NOMO-1 treated with dmso at 0.1 percent for 144 hours (cell line): Measurements from ENCODE around the gene CDK9.
A peak's percentile ranks its signal among the peaks of the same experiment; 100 is the strongest.
"Not testable (repeated sequence)": the region's sequence is repeated elsewhere in the genome, so short reads cannot be mapped to it uniquely, and the experiment has no call there.

Experiments
- DNase-seq: peaks from one replicate; lab custom pipeline; 2025; ENCODE audit not compliant: unreplicated experiment; lab: John Stamatoyannopoulos, UW

The CDK9 gene

DNA sequence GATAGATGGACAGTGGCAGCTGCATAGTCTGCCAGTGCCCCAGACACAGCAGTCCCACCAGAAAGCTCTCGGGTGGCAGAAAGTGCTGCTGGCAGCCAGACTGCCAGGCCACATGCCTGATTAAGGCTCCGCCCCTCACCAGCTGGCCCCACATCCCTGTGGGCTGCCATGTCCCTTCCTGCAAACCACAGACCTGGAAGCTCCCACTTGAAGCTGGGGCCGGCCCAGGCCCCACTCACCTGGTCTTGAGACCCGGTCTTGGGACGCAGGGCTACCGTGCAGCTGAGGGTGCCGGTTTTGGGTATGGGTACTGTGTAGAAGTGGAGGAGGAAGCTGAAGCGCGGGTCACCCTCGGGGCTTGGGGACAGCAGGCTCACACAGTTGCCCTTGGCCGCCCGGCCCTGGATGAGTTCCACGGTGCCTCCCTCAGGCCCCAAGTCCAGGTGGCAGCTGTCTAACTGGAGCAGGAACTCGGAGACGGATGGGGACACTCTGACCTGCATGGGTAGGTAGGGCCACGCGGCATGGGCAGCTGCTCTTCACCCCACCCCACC, 32.1 kb downstream of the CDK9 start:
- no peak for DNase-seq

DNA sequence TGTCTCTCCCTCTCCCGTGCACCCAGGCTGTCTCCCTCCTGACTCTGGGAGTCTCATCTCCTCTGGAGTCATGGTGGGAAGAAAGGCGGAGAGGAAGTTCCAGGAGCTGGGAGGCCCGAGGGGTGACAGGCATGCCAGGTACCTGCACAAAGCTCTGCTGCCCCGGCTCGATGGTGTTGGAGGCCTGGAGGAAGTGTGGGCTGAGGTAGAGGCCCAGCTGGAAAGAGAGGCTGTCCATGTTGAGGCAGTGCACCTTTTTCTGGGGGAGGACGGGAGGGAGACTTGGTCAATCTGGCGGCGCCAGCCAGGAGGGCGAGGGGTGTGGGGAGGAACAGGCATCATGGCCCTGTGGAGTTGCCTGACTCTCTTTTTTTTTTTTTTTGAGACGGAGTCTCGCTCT, 32.7 kb downstream of the CDK9 start:
- DNase-seq, result no peak

DNA sequence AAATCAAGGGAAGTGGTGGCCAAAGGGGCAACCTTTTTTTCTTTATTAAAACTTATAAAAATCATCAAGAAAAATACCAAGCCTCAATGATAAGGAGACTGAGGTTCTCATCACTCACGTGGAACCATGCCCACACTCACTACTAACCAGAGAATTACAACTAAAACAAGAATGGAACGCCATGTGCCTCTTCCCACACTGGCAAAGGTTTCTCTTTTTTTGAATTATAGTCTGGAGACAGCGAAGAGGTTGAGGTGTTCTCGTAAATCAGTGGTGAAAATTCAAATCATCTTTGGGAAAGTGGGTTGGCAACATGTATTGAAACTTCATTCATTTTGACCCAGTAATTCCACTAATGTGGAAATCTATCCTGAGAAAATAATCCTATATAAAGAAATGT, 36.3 kb downstream of the CDK9 start:
- no peak for DNase-seq

DNA sequence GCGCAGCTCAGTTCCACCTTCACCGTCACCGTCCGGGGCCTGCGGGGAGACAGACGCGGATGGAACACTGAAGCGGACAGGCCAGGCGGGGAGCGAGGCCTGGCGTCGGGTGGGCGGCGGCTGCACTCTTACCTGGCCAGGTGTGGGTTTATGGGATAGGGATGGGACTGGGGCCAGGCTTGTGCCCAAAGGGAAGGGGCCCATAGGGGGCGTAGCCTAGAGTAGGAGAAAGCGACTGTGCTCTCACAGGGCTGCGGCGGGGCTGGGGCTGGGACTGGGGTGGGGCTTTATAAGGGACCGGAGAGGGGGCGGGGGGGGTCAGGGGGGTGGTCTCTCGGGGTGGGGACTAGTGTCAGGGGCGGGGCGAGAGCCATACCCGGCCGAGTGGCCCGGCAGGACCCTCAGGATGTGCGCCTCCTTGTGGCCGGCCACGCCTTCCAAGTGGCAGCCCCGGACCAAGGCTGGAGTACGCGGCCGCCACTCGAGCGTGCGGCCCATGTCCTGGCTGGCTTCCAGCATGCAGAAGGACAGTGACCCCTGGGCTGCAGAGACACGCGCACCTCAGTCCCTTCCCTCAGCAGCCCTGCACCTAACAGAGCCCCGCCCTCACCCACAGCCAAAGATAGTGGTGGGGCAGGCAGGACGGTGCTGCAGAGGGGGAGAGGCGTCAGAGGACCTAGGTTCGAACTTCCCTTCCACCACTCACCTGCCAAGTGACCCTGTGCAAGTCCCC, 39.7 kb downstream of the CDK9 start:
- DNase-seq, result no peak

DNA sequence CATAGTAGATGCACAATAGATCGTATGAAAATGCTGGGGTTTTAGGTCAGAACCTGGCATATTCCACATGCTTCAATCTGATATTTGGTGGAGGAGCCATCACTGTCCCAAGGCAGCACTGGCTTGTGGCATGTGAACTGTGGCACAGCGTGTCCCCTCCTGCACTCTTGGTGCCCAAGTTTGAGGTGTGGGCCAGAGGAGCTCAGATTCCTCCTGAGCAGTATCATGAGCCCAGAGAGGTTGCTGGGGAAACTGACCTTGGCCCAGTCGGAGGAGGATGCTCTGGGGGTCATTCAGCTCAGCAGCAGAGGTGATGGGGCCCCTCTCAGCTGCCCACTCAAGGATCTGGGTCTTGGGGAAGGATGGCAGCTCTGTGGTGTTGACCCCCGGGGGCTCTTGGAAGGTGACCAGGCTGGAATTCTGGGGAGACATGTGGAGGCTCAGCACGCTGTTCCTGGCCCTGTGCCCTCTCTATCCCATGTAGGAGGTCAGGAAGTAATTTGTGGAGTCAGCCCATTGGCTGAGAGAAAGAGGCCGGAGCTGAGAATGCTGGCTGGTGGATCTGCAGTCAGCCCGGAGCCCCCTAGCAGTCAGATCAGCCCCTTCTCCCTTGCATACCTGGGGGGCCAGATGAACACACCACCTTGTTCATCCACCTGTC, 40.5 kb downstream of the CDK9 start:
- DNase-seq, result no peak

DNA sequence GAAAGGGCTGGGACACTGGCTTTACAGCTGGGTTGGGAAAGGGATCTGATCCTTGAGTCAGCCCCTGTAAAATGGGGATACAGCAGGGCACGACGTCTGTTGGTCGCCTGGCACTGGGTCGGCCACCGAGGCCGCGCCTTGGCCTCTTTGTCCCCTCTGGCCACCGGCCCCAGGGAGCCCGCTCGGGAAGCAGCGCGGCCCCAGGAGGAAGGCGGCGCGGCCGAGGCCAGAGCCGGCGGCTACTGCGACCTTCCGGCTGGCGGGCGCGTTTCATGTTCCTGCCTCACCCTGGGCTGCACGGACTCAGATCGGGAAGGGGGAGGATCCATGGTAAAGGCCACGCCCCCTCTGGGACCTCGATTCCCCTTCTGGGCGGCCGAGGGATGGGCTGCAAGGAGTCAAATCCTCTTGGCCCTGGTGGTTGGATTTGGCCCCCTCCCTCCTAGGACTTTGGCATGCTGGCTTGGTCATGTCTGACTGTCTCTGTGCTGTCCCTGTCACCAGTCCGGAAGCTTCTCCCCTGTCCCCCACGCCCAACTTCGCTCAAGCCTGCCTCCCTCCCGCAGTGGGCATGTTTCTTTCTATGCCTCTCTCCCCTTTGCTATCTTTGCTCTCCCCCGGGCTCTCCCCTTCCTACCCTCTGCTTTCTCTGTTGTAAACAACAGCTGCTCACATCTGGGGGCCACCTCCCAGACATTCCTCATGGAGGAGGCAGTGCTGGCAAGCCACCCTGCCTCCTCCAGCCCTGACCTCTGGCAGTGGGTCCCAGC, 42.6 kb downstream of the CDK9 start:
- no peak for DNase-seq

DNA sequence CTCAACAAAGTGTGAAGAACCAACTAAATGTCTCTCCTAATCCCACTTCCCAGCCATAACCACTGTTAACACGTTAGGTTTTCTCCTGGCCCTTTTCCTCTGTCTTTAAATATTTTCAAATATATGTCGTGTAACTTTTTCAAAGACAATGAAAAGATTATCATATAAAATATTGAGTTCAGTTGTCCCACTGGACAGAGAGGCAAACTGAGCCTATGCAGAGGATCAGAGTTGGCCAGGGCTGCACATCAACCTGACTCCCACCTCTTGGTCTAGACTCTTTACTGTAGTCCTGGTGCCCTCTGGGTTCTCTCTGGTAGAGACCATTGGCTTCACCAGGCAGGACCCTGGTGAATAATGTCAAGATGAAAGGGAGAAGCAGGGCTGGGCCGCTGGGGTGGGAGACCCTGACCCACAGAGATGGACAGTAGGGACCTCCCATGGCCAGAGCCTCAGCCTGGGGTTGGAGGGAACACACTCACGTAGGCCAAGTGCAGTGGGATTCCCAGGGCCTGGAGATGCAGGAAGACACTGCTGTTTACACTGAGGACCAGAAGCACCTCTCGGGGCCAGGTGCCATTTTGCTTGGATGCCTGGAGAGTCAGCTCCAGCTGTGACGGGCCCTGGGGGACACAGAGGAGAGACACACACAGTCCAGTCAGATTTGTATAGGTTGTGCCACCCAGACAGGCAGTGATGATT, 43.5 kb downstream of the CDK9 start:
- no peak for DNase-seq

DNA sequence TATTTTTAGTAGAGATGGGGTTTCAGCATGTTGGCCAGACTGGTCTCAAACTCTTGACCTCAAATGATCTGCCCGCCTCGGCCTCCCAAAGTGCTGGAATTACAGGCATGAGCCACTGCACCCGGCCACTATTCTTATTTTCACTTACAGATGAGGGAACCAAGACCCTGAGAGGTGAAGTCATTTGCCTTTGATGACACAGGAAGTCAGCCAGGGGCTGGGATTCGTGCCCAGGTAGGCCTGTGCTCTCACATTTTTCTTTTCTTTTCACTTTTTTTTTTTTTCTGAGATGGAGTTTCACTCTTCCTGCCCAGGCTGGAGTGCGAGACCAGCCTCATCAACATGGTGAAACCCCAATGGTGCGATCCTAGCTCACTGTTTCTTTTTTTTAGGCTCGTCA, 46.4 kb downstream of the CDK9 start:
- no peak for DNase-seq

DNA sequence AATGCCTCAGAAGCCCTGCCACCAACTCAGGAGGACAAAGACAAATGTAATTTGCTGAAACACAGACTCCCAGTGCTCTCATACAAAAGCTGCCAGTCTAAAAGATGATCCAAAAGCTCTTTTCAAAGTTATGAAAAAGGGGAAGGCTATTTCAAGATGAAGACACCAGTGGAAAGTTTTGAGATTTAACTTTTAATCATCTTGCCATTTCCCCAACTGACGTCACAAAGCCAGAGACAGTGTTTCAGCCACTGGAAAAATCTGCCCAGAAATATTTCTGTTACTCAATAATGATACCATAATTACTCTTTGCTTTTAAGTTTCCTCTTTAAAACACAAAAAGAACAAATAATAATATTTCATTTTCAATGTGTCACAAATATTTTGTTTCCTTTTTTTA, 47.7 kb downstream of the CDK9 start:
- peak; percentile 47 for DNase-seq

DNA sequence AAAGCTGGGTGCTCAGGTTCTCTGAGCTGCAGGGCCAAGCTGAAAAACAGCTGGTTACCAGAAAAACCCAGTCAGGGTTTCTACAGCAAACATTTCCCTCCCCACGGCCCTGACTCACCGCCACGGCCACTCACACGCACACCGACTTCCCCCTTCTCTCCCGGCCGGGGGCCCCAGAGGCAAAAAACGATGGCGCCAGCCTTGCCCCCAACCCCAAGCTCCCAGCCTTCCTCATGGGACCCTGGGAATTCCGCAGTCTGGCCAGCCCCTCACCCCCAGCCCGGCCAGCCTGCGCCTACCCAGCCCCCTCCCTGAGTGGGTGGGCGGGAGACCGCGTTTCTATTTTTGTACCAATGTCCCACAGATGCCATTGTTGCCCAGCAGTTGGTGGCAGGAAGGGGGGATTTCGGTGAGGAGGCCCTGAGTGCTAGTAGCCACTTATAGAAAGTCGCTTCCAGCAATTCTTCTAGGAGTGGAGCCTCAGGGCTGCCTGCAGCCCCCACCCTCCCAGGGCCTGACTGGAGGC, 50.2 kb downstream of the CDK9 start:
- DNase-seq, result peak; percentile 87

DNA sequence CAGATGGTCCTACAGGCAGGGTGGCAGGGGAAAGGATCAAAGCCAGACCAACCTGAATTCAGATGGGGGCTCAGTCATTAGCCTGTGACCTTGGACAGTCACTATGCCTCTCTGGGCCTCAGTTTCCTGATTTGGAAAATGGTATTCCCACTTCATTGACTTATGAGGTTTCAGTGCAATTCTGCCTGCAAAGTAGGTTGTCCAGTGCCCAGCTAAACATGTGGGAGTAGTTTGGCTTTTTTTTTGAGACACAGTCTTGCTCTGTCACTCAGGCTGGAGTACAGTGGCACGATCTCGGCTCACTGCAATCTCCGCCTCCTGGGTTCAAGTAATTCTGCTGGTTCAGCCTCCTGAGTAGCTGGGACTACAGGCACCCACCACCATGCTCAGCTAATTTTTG, 50.7 kb downstream of the CDK9 start:
- DNase-seq, result not testable (repeated sequence)

DNA sequence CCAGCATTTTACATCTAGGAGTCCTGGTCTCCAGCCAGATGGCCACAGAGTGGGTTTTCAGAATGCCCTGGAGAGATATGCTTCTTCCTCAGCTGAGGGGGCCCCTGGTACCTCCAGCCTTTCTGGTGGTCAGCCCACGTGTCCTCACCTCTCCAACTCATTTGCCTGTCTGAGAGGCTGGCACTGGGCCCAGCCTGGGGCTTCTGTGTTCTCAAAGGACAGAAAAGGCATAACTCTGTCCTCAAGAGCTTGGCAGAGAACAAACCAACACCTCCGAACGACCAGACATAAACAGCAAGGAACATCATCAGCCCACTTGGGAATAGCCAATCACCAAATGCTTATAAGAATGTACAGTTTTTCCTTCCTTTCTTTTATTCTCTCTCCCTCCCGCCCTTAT, 51.5 kb downstream of the CDK9 start:
- DNase-seq, result no peak

DNA sequence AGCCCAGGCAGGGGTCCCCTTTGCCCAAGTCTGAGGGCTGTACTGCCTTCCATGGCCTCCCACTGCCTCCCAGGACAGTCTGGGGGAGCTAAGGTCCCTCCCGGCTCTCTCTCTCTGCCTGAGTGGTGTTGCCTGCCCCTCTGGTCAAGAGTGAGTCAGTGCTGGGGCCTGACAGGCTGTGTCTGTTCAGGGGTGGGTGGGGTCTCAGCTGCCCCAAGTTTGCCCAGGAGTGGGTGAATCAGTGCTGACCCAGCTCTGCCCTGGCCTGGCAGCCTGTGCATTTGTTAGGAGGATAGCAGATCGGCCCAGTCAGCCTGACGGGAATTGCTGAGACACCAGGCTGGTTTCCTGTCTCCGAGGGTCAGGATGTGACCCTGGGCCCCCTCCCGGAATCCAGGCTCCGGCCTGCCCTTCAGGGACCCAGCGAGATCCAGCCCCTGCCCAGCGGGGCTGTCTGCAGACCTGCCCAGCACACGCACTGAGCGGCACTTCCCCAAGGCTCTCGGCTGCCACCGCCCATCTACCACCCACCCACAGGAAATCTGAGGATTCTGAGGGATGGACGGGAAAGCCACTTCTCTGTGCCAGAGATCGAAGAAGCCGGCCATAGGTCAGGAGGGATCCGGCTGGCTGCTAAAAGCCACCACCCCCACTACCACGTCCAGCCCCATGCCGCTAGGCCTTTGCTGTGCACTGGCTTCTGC, 52.7 kb downstream of the CDK9 start:
- no peak for DNase-seq
